ENCODE results near the gene RCAN3. TPM values are rescaled to one million over a fixed set of nuclear protein-coding genes. Genes with fewer than 3 reads are reported as not detected.
"Not testable (repeated sequence)": the region's sequence is repeated elsewhere in the genome, so short reads cannot be mapped to it uniquely, and the experiment has no call there.

RCAN3 gene
- total RNA-seq, 1 experiment from 2014 or later = 25.6 TPM

DNA sequence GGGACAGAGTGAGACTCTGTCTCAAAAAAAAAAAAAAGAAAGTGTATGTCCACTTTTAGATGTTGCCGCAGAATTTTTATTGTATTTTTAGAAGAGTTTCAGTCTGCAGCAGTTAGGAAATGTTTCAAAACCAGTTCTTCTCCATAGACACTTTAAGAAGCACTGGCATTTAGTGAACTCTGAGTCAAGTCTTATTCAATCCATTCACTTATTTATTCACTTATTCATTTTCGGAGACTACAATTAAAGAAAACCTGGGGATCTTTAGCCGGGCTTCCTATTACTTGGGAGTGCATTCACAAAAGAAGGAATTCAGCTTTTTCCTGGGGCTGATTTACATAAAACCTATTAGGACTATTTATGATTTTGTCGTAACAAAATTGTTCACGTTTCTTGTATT lies 12.3 kb downstream of the RCAN3 start:
- ATAC-seq (peak; percentile 62), DNase-seq (peak; percentile 62)
- CTCF ChIA-PET = interaction anchor here (0.6 to 1.0 kb wide), 4 partner anchors 72 to 1378 kb away, joined by 3 to 12 read pairs (median 4); no protein-coding TSS in a partner anchor
- H2AFZ ChIP-seq (ENCODE audit: low read length) = peak overlapping the region; percentile 25; the same call in 1 of the 2 replicates
- intact Hi-C loops (cut with micrococcal nuclease) = loop anchor here (1.0 to 5.0 kb wide), 4 partner anchors 9 to 98 kb away; partner anchors contain the start of genes NIPAL3 and RCAN3
- H3K36me3 ChIP-seq (ENCODE audit: low read depth, low read length) = no peaks in the 10 kb centered on the region
- POLR2A ChIA-PET (ENCODE audit: unreplicated experiment) = interaction anchor here (0.6 to 1.0 kb wide), 3 partner anchors 13 to 99 kb away, joined by 3 to 7 read pairs (median 3); partner anchors contain the start of gene RCAN3
- H3K27ac ChIP-seq (ENCODE audit: low read length) = peak overlapping the region; percentile 80
- H3K27me3 ChIP-seq (ENCODE audit: low read length) = no peaks in the 10 kb centered on the region
- H3K4me3 ChIP-seq (ENCODE audit: low read length) = peak overlapping the region; percentile 52; the same call in 1 of the 2 replicates
- TF ChIP-seq EZH2phosphoT487 (IDR thresholded peaks at IDR 0.05; ENCODE audit: borderline replicate concordance, low read length) (no peak), CTCF (conservative IDR thresholded peaks at IDR 0.05; ENCODE audit: low read depth, low read length) (no peak), EZH2 (IDR thresholded peaks at IDR 0.05; ENCODE audit: low read length, unreplicated experiment) (no peak)
- peak overlapping the region; percentile 82 for H3K4me2 ChIP-seq (ENCODE audit: low read length)
- H3K79me2 ChIP-seq (ENCODE audit: low read length) = peaks cover 23% of the 10 kb centered on the region
- no peaks in the 10 kb centered on the region for H3K9me3 ChIP-seq (ENCODE audit: low read length)
- no peaks in the 10 kb centered on the region for H3K9me2 ChIP-seq (replicated peaks; ENCODE audit: low read length)
- H4K20me1 ChIP-seq (ENCODE audit: low read length) = no peaks in the 10 kb centered on the region
- H3K4me1 ChIP-seq (ENCODE audit: insufficient read depth, low read length) = peaks cover 20% of the 10 kb centered on the region
- no TSS peak for BruUV-seq (replicated peaks)
- H3K9ac ChIP-seq (ENCODE audit: low read length) = peak overlapping the region; percentile 23; the same call in 1 of the 2 replicates
- peaks cover 6% of the 10 kb centered on the region for H3F3A ChIP-seq (ENCODE audit: low read length, unreplicated experiment)

DNA sequence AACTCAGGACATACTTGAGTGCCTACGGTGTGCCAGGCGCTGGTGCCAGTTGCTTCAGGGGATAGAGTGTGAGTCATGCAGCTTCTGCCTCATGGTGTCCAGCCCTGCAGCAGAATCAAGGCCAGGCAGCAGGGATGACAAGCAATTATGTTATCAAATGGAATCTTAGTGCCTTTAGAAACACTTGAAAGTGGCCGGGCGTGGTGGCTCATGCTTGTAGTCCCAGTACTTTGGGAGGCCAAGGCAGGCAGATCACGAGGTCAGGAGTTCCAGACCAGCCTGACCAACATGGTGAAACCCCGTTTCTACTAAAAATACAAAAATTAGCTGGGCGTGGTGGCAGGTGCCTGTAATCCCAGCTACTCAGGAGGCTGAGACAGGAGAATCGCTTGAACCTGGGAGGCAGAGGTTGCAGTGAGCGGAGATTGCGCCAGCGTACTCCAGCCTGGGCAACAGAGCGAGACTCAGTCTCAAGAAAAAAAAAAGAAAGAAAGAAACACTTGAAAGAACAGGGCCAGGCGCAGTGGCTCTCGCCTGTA lies 13.1 kb downstream of the RCAN3 start:
- Histone ChIP-seq H2AFZ (ENCODE audit: low read length) (peak overlapping the region; percentile 25; the same call in 1 of the 2 replicates), H3K27ac (ENCODE audit: low read length) (peak overlapping the region; percentile 80), H3K79me2 (ENCODE audit: low read length) (peaks cover 22% of the 10 kb centered on the region), H3K9ac (ENCODE audit: low read length) (0 out of 2 replicates have a peak overlapping the region, but pooled peaks have one; percentile 23), H3K4me2 (ENCODE audit: low read length) (peak overlapping the region; percentile 82), H3K4me3 (ENCODE audit: low read length) (peak overlapping the region; percentile 52; the same call in 1 of the 2 replicates), H3K4me1 (ENCODE audit: insufficient read depth, low read length) (peaks cover 20% of the 10 kb centered on the region)
- POLR2A ChIA-PET (ENCODE audit: unreplicated experiment) = interaction anchor here (0.5 to 1.0 kb wide), 3 partner anchors 14 to 232 kb away, joined by 3 to 10 read pairs (median 7); partner anchors contain the start of gene RCAN3
- DNase-seq (peak; percentile 94), ATAC-seq (peak; percentile 100)
- not testable (repeated sequence) for H3F3A ChIP-seq (ENCODE audit: low read length, unreplicated experiment); H3K9me2 ChIP-seq (replicated peaks; ENCODE audit: low read length); H3K36me3 ChIP-seq (ENCODE audit: low read depth, low read length); H3K9me3 ChIP-seq (ENCODE audit: low read length); H4K20me1 ChIP-seq (ENCODE audit: low read length); H3K27me3 ChIP-seq (ENCODE audit: low read length)
- intact Hi-C loops (cut with micrococcal nuclease) = loop anchor here (1.0 to 5.0 kb wide), 4 partner anchors 9 to 98 kb away; partner anchors contain the start of genes NIPAL3 and RCAN3
- CTCF ChIA-PET = interaction anchor here (0.6 to 1.0 kb wide), 6 partner anchors 53 to 312 kb away, joined by 3 to 4 read pairs (median 4); no protein-coding TSS in a partner anchor
- TSS peak; percentile 100 for BruUV-seq (replicated peaks)

- Histone ChIP-seq H3K79me2 (ENCODE audit: low read length) (peaks cover 19% of the 10 kb centered on the region), H3K9me2 (replicated peaks; ENCODE audit: low read length) (no peaks in the 10 kb centered on the region), H3K27ac (ENCODE audit: low read length) (no peak overlapping the region; the same call in 1 of the 2 replicates), H3K4me1 (ENCODE audit: insufficient read depth, low read length) (peaks cover 20% of the 10 kb centered on the region), H2AFZ (ENCODE audit: low read length) (no peak overlapping the region), H3K4me2 (ENCODE audit: low read length) (no peak overlapping the region), H3K27me3 (ENCODE audit: low read length) (no peaks in the 10 kb centered on the region), H3K4me3 (ENCODE audit: low read length) (no peak overlapping the region), H4K20me1 (ENCODE audit: low read length) (no peaks in the 10 kb centered on the region), H3K9ac (ENCODE audit: low read length) (no peak overlapping the region), H3K36me3 (ENCODE audit: low read depth, low read length) (peaks cover 3% of the 10 kb centered on the region; the same call in 1 of the 2 replicates), H3F3A (ENCODE audit: low read length, unreplicated experiment) (peaks cover 6% of the 10 kb centered on the region), H3K9me3 (ENCODE audit: low read length) (no peaks in the 10 kb centered on the region)
- ATAC-seq (no peak), DNase-seq (no peak)
- no TSS peak for BruUV-seq (replicated peaks)
- ChIA-PET POLR2A (ENCODE audit: unreplicated experiment) (no interaction called here), CTCF (no interaction called here)
- intact Hi-C loops (cut with micrococcal nuclease) = loop anchor here (5.0 kb wide), 2 partner anchors 51 to 99 kb away; partner anchors contain the start of gene NIPAL3
- no peak for TF ChIP-seq EZH2 (IDR thresholded peaks at IDR 0.05; ENCODE audit: low read length, unreplicated experiment)
- no peak for TF ChIP-seq EZH2phosphoT487 (IDR thresholded peaks at IDR 0.05; ENCODE audit: borderline replicate concordance, low read length)
- TF ChIP-seq CTCF (conservative IDR thresholded peaks at IDR 0.05; ENCODE audit: low read depth, low read length) = no peak
Measured at GRCh38 chr1:24516506-24516905, 13.9 kb downstream of the RCAN3 start.

Measured in PC-3 (cell line).